ENCODE data around the gene CAMKMT. TPM values are rescaled to one million over a fixed set of nuclear protein-coding genes. Genes with fewer than 3 reads are reported as not detected.

Gene CAMKMT
- total RNA-seq, 2 experiments from 2014 or later: 12.9 to 13.3 TPM

- POLR2A ChIA-PET: no interaction called here
- Mint-ChIP-seq H3K27me3 (no peaks in the 10 kb centered on the region), H3K36me3 (peaks cover 2% of the 10 kb centered on the region), H3K27ac (no peak overlapping the region), H3K4me3 (no peak overlapping the region), H3K4me1 (peaks cover 1% of the 10 kb centered on the region), H3K9me3 (peaks cover 6% of the 10 kb centered on the region)
- no peak for ATAC-seq (ENCODE audit: low read depth)
- no peak for DNase-seq
Observed at GRCh38 chr2:44628297-44628696, 266.6 kb downstream of the CAMKMT start.

GRCh38 chr2:44632931-44633689, 271.4 kb downstream of the CAMKMT start:
- H3K27ac Mint-ChIP-seq: no peak overlapping the region
- no peak overlapping the region for H3K4me3 Mint-ChIP-seq
- H3K4me1 Mint-ChIP-seq: peaks cover 1% of the 10 kb centered on the region
- ATAC-seq (ENCODE audit: low read depth) (no peak), DNase-seq (no peak)
- H3K9me3 Mint-ChIP-seq: peaks cover 6% of the 10 kb centered on the region
- no peaks in the 10 kb centered on the region for H3K27me3 Mint-ChIP-seq
- H3K36me3 Mint-ChIP-seq: peaks cover 2% of the 10 kb centered on the region
- POLR2A ChIA-PET: no interaction called here

- Mint-ChIP-seq H3K9me3 (peaks cover 6% of the 10 kb centered on the region), H3K4me3 (no peak overlapping the region), H3K27ac (no peak overlapping the region), H3K36me3 (peaks cover 2% of the 10 kb centered on the region), H3K4me1 (peaks cover 1% of the 10 kb centered on the region), H3K27me3 (no peaks in the 10 kb centered on the region)
- DNase-seq (no peak), ATAC-seq (ENCODE audit: low read depth) (no peak)
- POLR2A ChIA-PET: no interaction called here
Observed at GRCh38 chr2:44635725-44636124, 274.0 kb downstream of the CAMKMT start.

- H3K27me3 Mint-ChIP-seq: peaks cover 2% of the 10 kb centered on the region
Observed at GRCh38 chr2:44638649-44639048, 276.9 kb downstream of the CAMKMT start.

GRCh38 chr2:44639399-44639798, 277.7 kb downstream of the CAMKMT start:
- no peaks in the 10 kb centered on the region for H3K36me3 Mint-ChIP-seq
- POLR2A ChIA-PET: no interaction called here
- H3K4me1 Mint-ChIP-seq: no peaks in the 10 kb centered on the region
- peaks cover 2% of the 10 kb centered on the region for H3K27me3 Mint-ChIP-seq
- H3K27ac Mint-ChIP-seq: no peak overlapping the region
- DNase-seq: no peak
- no peak for ATAC-seq (ENCODE audit: low read depth)
- H3K4me3 Mint-ChIP-seq: no peak overlapping the region
- H3K9me3 Mint-ChIP-seq: no peaks in the 10 kb centered on the region

More at GRCh38 chr2:44638649-44639048, 276.9 kb downstream of the CAMKMT start:
- Mint-ChIP-seq H3K27ac (no peak overlapping the region), H3K4me3 (no peak overlapping the region), H3K36me3 (no peaks in the 10 kb centered on the region), H3K4me1 (no peaks in the 10 kb centered on the region), H3K9me3 (peaks cover 1% of the 10 kb centered on the region)
- POLR2A ChIA-PET: no interaction called here
- DNase-seq (no peak), ATAC-seq (ENCODE audit: low read depth) (no peak)

- H3K4me1 Mint-ChIP-seq: peaks cover 1% of the 10 kb centered on the region
- H3K27ac Mint-ChIP-seq: no peak overlapping the region
- POLR2A ChIA-PET: no interaction called here
- H3K36me3 Mint-ChIP-seq: no peaks in the 10 kb centered on the region
- H3K4me3 Mint-ChIP-seq: no peak overlapping the region
- no peak for DNase-seq
- H3K27me3 Mint-ChIP-seq: peaks cover 2% of the 10 kb centered on the region
- ATAC-seq (ENCODE audit: low read depth): no peak
- H3K9me3 Mint-ChIP-seq: no peaks in the 10 kb centered on the region
Observed at GRCh38 chr2:44642123-44642857, 280.5 kb downstream of the CAMKMT start.

- Mint-ChIP-seq H3K36me3 (no peaks in the 10 kb centered on the region), H3K27me3 (peaks cover 2% of the 10 kb centered on the region), H3K9me3 (no peaks in the 10 kb centered on the region), H3K4me1 (peaks cover 1% of the 10 kb centered on the region), H3K4me3 (no peak overlapping the region), H3K27ac (no peak overlapping the region)
- POLR2A ChIA-PET: no interaction called here
- ATAC-seq (ENCODE audit: low read depth) (no peak), DNase-seq (no peak)
Observed at GRCh38 chr2:44645937-44646336, 284.2 kb downstream of the CAMKMT start.

- Mint-ChIP-seq H3K27ac (no peak overlapping the region), H3K27me3 (no peaks in the 10 kb centered on the region), H3K9me3 (no peaks in the 10 kb centered on the region), H3K36me3 (no peaks in the 10 kb centered on the region), H3K4me3 (no peak overlapping the region), H3K4me1 (peaks cover 1% of the 10 kb centered on the region)
- POLR2A ChIA-PET: no interaction called here
- ATAC-seq (ENCODE audit: low read depth) (no peak), DNase-seq (no peak)
Observed at GRCh38 chr2:44649381-44649780, 287.6 kb downstream of the CAMKMT start.

- ATAC-seq (ENCODE audit: low read depth) (no peak), DNase-seq (no peak)
- POLR2A ChIA-PET: no interaction called here
- Mint-ChIP-seq H3K4me3 (no peak overlapping the region), H3K27me3 (no peaks in the 10 kb centered on the region), H3K36me3 (no peaks in the 10 kb centered on the region), H3K27ac (no peak overlapping the region), H3K4me1 (peaks cover 1% of the 10 kb centered on the region), H3K9me3 (no peaks in the 10 kb centered on the region)
Observed at GRCh38 chr2:44650796-44651195, 289.0 kb downstream of the CAMKMT start.

GRCh38 chr2:44651974-44652373, 290.2 kb downstream of the CAMKMT start:
- ATAC-seq (ENCODE audit: low read depth): no peak
- Mint-ChIP-seq H3K4me3 (no peak overlapping the region), H3K36me3 (no peaks in the 10 kb centered on the region), H3K27ac (no peak overlapping the region), H3K4me1 (peaks cover 1% of the 10 kb centered on the region), H3K9me3 (no peaks in the 10 kb centered on the region), H3K27me3 (no peaks in the 10 kb centered on the region)
- POLR2A ChIA-PET: no interaction called here
- DNase-seq: no peak

GRCh38 chr2:44652701-44653100, 291.0 kb downstream of the CAMKMT start:
- Mint-ChIP-seq H3K4me3 (no peak overlapping the region), H3K4me1 (no peaks in the 10 kb centered on the region), H3K27ac (no peak overlapping the region), H3K36me3 (no peaks in the 10 kb centered on the region), H3K27me3 (no peaks in the 10 kb centered on the region), H3K9me3 (no peaks in the 10 kb centered on the region)
- POLR2A ChIA-PET: no interaction called here
- no peak for DNase-seq
- no peak for ATAC-seq (ENCODE audit: low read depth)

- no peak for DNase-seq
- Mint-ChIP-seq H3K9me3 (no peaks in the 10 kb centered on the region), H3K4me1 (no peaks in the 10 kb centered on the region), H3K27me3 (no peaks in the 10 kb centered on the region), H3K4me3 (no peak overlapping the region), H3K27ac (no peak overlapping the region), H3K36me3 (no peaks in the 10 kb centered on the region)
- POLR2A ChIA-PET: no interaction called here
- ATAC-seq (ENCODE audit: low read depth): no peak
Observed at GRCh38 chr2:44655401-44655864, 293.7 kb downstream of the CAMKMT start.

GRCh38 chr2:44656460-44656859, 294.7 kb downstream of the CAMKMT start:
- Mint-ChIP-seq H3K27me3 (no peaks in the 10 kb centered on the region), H3K9me3 (no peaks in the 10 kb centered on the region), H3K27ac (no peak overlapping the region), H3K4me1 (no peaks in the 10 kb centered on the region), H3K36me3 (no peaks in the 10 kb centered on the region), H3K4me3 (no peak overlapping the region)
- POLR2A ChIA-PET: no interaction called here
- DNase-seq: no peak
- ATAC-seq (ENCODE audit: low read depth): no peak

- Mint-ChIP-seq H3K27ac (no peak overlapping the region), H3K36me3 (peaks cover 2% of the 10 kb centered on the region), H3K27me3 (no peaks in the 10 kb centered on the region), H3K4me3 (no peak overlapping the region), H3K9me3 (no peaks in the 10 kb centered on the region), H3K4me1 (no peaks in the 10 kb centered on the region)
- POLR2A ChIA-PET: no interaction called here
- no peak for DNase-seq
- ATAC-seq (ENCODE audit: low read depth): no peak
Observed at GRCh38 chr2:44663471-44664073, 301.8 kb downstream of the CAMKMT start.

Data from activated naive CD8-positive, alpha-beta T cell treated with anti-CD3 and anti-CD28 coated beads, Interleukin-2, amount 10 ng/mL, durations not matched to agents 7 days and 5 days (primary cell).